ENCODE measurements around the gene PLEKHG4B. TPM values are rescaled to one million over a fixed set of nuclear protein-coding genes. Genes with fewer than 3 reads are reported as not detected.
"Not testable (repeated sequence)": the region's sequence is repeated elsewhere in the genome, so short reads cannot be mapped to it uniquely, and the experiment has no call there.

The PLEKHG4B gene
- total RNA-seq, 1 donor from 2014 or later: not detected

GRCh38 chr5:219460-219863 lies 127.5 kb downstream of the PLEKHG4B start:
- H3K4me3 ChIP-seq (ENCODE audit: low read depth, low read length): peak overlapping the region; percentile 75
- no peak for FAIRE-seq
- peak; percentile 47 for DNase-seq (ENCODE audit: low read depth)
- H3K36me3 ChIP-seq (ENCODE audit: control insufficient read depth, insufficient read depth, low read length): peaks cover 2% of the 10 kb centered on the region
- no peak for TF ChIP-seq CTCF (IDR thresholded peaks at IDR 0.05; ENCODE audit: insufficient read depth, low read length, severe bottlenecking)
- no peaks in the 10 kb centered on the region for H3K27me3 ChIP-seq (ENCODE audit: control insufficient read depth, insufficient read depth, low read length)

- DNase-seq (ENCODE audit: low read depth) (no peak), FAIRE-seq (no peak)
- no peaks in the 10 kb centered on the region for H3K27me3 ChIP-seq (ENCODE audit: control insufficient read depth, insufficient read depth, low read length)
- H3K4me3 ChIP-seq (ENCODE audit: low read depth, low read length): no peak overlapping the region
- no peak for TF ChIP-seq CTCF (IDR thresholded peaks at IDR 0.05; ENCODE audit: insufficient read depth, low read length, severe bottlenecking)
- peaks cover 5% of the 10 kb centered on the region for H3K36me3 ChIP-seq (ENCODE audit: control insufficient read depth, insufficient read depth, low read length)
Observed at GRCh38 chr5:219991-220390, 128.0 kb downstream of the PLEKHG4B start.

DNA sequence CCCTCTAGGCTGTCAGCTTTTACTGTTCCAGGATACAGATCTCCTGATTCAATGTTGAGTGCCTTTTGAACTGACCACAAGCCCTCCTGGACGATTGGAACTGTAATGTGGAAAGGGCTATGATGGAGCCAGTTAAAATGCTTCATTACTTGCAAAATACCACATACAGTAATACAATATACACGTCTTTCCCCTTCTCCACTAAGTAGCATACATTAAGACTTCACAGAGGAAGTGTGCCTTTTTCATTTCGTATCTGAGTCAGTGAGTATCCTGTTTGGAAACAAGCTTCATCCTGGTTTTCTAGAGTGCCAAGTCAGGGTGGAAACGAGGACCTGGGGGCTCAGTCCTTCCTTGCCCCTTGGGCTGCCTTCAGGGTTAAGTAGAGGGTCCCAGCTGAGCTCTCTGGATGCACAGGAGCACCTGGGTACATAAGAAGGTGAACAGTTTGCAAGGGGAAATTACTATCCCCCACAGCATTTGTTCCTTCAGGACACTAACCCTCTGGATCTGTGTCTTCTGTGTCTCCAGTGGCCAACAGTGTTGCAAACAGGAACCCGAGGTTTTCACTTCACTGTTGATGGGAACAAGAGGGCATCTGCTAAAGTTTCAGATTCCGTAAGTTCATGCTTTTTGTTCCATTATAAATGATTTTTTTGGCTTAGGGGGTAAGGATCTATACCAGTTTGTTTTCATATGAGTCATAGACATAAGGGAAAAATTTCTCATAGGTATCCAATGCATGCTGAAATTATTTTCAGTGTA lies 131.2 kb downstream of the PLEKHG4B start:
- peak; percentile 24 for DNase-seq (ENCODE audit: low read depth)
- peaks cover 17% of the 10 kb centered on the region for H3K36me3 ChIP-seq (ENCODE audit: control insufficient read depth, insufficient read depth, low read length)
- H3K27me3 ChIP-seq (ENCODE audit: control insufficient read depth, insufficient read depth, low read length); H3K4me3 ChIP-seq (ENCODE audit: low read depth, low read length); FAIRE-seq: not testable (repeated sequence)

DNA sequence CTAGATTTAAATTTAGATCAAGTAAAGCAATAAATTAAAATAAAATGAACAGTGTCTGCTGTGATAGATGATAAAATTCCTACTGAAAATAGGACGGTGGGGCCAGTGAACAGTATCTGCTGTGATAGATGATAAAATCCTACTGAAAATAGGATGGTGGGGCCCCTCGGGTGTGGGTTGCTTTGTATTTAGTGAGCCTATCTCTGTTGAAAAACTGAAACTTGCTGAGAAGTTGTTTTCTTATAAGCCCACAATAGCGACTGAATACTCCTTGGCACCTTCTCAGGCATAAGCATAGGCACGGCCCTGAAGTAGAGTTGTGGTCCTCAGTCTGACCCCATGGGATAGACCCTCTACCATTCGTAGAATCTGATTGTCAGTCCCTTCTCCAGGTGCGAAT lies 131.8 kb downstream of the PLEKHG4B start:
- Histone ChIP-seq H3K27me3 (ENCODE audit: control insufficient read depth, insufficient read depth, low read length) (no peaks in the 10 kb centered on the region), H3K4me3 (ENCODE audit: low read depth, low read length) (no peak overlapping the region), H3K36me3 (ENCODE audit: control insufficient read depth, insufficient read depth, low read length) (peaks cover 20% of the 10 kb centered on the region)
- DNase-seq (ENCODE audit: low read depth) (no peak), FAIRE-seq (no peak)
- TF ChIP-seq CTCF (IDR thresholded peaks at IDR 0.05; ENCODE audit: insufficient read depth, low read length, severe bottlenecking): no peak

GRCh38 chr5:225334-225733 lies 133.4 kb downstream of the PLEKHG4B start:
- no peak overlapping the region for H3K4me3 ChIP-seq (ENCODE audit: low read depth, low read length)
- peaks cover 23% of the 10 kb centered on the region for H3K36me3 ChIP-seq (ENCODE audit: control insufficient read depth, insufficient read depth, low read length)
- H3K27me3 ChIP-seq (ENCODE audit: control insufficient read depth, insufficient read depth, low read length): no peaks in the 10 kb centered on the region
- no peak for TF ChIP-seq CTCF (IDR thresholded peaks at IDR 0.05; ENCODE audit: insufficient read depth, low read length, severe bottlenecking)
- FAIRE-seq: no peak
- DNase-seq (ENCODE audit: low read depth): no peak

- peaks cover 27% of the 10 kb centered on the region for H3K36me3 ChIP-seq (ENCODE audit: control insufficient read depth, insufficient read depth, low read length)
- not testable (repeated sequence) for DNase-seq (ENCODE audit: low read depth); FAIRE-seq; H3K4me3 ChIP-seq (ENCODE audit: low read depth, low read length); H3K27me3 ChIP-seq (ENCODE audit: control insufficient read depth, insufficient read depth, low read length)
Observed at GRCh38 chr5:227375-227774, 135.4 kb downstream of the PLEKHG4B start.

- FAIRE-seq: no peak
- no peak for TF ChIP-seq CTCF (IDR thresholded peaks at IDR 0.05; ENCODE audit: insufficient read depth, low read length, severe bottlenecking)
- Histone ChIP-seq H3K27me3 (ENCODE audit: control insufficient read depth, insufficient read depth, low read length) (no peaks in the 10 kb centered on the region), H3K36me3 (ENCODE audit: control insufficient read depth, insufficient read depth, low read length) (peaks cover 30% of the 10 kb centered on the region), H3K4me3 (ENCODE audit: low read depth, low read length) (no peak overlapping the region)
- DNase-seq (ENCODE audit: low read depth): no peak
Observed at GRCh38 chr5:228886-229285, 136.9 kb downstream of the PLEKHG4B start.
